ENCODE measurements around the gene FHIT.

DNA sequence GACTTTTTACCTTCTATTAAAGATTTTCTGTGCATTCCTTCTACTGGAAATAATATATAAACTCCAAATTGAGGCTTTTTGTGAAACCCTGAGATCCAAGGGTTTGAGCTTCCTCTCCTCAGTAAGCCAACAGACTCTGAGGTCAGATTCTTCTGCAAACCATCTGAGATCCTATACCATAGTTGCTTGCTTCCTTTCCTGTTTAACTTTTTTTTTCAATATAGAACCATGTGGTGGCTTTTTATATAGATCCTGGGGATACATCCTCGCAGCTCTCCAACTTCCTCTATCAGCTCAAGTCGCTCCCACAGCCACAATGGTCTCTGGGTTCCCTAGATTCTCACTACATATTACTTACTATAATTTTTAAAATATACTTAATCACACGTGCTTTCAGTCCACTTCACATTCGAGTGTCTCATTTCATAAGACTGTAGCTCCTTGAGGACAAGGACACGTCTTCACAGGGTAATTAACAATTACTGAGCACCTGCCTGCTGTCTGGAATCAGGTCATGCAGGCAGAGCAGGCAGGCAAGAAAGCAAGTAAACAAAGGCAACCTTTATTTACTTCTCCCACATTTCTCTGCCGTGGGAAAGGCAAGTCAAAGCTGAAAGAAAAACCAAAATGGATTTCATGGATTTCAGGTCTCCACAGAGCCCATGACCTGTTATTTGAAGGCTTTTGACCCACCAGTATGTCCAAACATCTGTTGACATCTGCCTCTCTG lies 941.5 kb downstream of the FHIT start:
- no peak for TF ChIP-seq POLR2A (IDR thresholded peaks at IDR 0.05; ENCODE audit: low read length)
- no peak for TF ChIP-seq GATA1 (IDR thresholded peaks at IDR 0.05; ENCODE audit: low read depth, low read length)

All from erythroblast (primary cell).